ENCODE data around the gene TBC1D30.

Gene TBC1D30

GRCh38 chr12:64884164-64884542 lies 59.7 kb downstream of the TBC1D30 start:
- no peak for DNase-seq (ENCODE audit: extremely low read depth, low read depth)
- no peak for TF ChIP-seq CTCF (IDR thresholded peaks at IDR 0.05; ENCODE audit: low read depth, low read length)

GRCh38 chr12:64884728-64885127 lies 60.3 kb downstream of the TBC1D30 start:
- TF ChIP-seq CTCF (IDR thresholded peaks at IDR 0.05; ENCODE audit: low read depth, low read length) = no peak
- DNase-seq (ENCODE audit: extremely low read depth, low read depth) = no peak

- TF ChIP-seq CTCF (IDR thresholded peaks at IDR 0.05; ENCODE audit: low read depth, low read length) = no peak
- no peak for DNase-seq (ENCODE audit: extremely low read depth, low read depth)
These were observed 65.2 kb downstream of the TBC1D30 start for GRCh38 chr12:64889434-64890216.

GRCh38 chr12:64890873-64891468 lies 66.5 kb downstream of the TBC1D30 start:
- peak; percentile 52 for TF ChIP-seq CTCF (IDR thresholded peaks at IDR 0.05; ENCODE audit: low read depth, low read length)
- DNase-seq (ENCODE audit: extremely low read depth, low read depth) = peak; percentile 19

- DNase-seq (ENCODE audit: extremely low read depth, low read depth) = no peak
- TF ChIP-seq CTCF (IDR thresholded peaks at IDR 0.05; ENCODE audit: low read depth, low read length) = no peak
These were observed 67.2 kb downstream of the TBC1D30 start for GRCh38 chr12:64891629-64892028.

DNA sequence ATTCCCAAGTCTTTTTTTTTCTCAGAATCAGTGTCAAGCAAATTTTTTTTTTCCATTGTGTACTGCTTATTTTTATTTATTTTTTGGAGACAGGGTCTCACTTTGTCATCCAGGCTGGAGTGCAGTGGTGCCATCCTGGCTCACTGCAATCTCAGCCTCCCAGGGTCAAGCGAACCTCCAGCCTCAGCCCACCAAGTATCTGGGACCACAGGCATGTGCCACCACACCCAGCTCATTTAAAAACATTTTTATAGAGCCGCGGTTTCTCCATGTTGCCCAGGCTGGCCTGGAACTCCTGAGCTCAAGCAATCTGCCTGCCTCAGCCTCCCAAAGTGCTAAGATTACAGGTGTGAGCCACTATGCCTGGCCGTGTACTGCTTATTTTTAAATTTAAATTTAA lies 68.1 kb downstream of the TBC1D30 start:
- no peak for TF ChIP-seq CTCF (IDR thresholded peaks at IDR 0.05; ENCODE audit: low read depth, low read length)
- no peak for DNase-seq (ENCODE audit: extremely low read depth, low read depth)

DNA sequence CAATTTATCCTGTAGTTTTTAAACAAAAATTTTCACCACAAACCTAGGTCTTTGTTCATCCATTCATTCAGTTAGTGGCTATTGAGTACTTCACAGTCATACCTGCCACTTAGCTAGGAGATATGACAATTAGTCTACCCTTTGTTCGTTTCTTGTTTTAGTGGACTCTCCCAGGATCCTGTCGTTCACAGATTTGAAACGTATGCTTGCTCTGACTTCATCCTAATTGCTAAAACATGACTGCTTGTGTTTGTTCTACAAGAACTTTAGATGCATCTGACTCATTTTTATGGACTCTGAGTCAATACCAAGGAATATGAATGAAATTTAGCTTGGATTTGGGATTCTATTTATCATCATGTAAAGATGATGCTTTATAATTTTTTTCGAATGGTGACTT lies 69.5 kb downstream of the TBC1D30 start:
- DNase-seq (ENCODE audit: extremely low read depth, low read depth) = peak; percentile 14
- TF ChIP-seq CTCF (IDR thresholded peaks at IDR 0.05; ENCODE audit: low read depth, low read length) = no peak
